H1 (cell line): ENCODE measurements around the gene GATA5. TPM values are rescaled to one million over a fixed set of nuclear protein-coding genes. Genes with fewer than 3 reads are reported as not detected.

Experiments
- CHD1 ChIP-seq: IDR thresholded peaks from 2 replicates; pipeline ENCODE4 v1.6.1; 2012; ENCODE audit warnings: low read depth, low read length, improper control_type of control experiment
- RAD21 ChIP-seq, 2 experiments: IDR thresholded peaks in 1 of 2; conservative IDR thresholded peaks in 1 of 2; 2 replicates each; pipeline ENCODE4 v1.6.1; 2011; ENCODE audit warnings: low read depth in 2 of 2, low read length in 2 of 2, improper control_type of control experiment in 1 of 2, inconsistent platforms in 1 of 2, mild to moderate bottlenecking in 1 of 2, moderate library complexity in 1 of 2
- polyA plus RNA-seq, 7 experiments: library from polyadenylated mRNA; depleted of rRNA in 3 of 7; stranded (reverse) in 5 of 7; unstranded in 2 of 7; fragments of >200 nt in 5 of 7; fragments of 200-250 nt in 2 of 7; gene quantifications; 1 replicate in 5 of 7; 2 replicates in 1 of 7; 4 replicates in 1 of 7; pipeline versions ENCODE4 v1.2.1 to v1.2.3, GENCODE V29; 2011 to 2013; ENCODE audit warnings: missing spikeins in 2 of 7, mixed read lengths in 2 of 7
- total RNA-seq: library from RNA; stranded (reverse); fragmentation: NEBNext Ultra II Directional; extraction: Animal tissue kit (Norgen Biotek cat#: 25700); gene quantifications from 2 replicates; pipeline ENCODE4 v1.2.1, GENCODE V29; 2021

GATA5 gene
- total and polyA plus RNA-seq, 2 of the 8 experiments (the other 6 are each of a cell fraction or from before 2014, with no cell fraction given) = 0.08 to 0.11 TPM

DNA sequence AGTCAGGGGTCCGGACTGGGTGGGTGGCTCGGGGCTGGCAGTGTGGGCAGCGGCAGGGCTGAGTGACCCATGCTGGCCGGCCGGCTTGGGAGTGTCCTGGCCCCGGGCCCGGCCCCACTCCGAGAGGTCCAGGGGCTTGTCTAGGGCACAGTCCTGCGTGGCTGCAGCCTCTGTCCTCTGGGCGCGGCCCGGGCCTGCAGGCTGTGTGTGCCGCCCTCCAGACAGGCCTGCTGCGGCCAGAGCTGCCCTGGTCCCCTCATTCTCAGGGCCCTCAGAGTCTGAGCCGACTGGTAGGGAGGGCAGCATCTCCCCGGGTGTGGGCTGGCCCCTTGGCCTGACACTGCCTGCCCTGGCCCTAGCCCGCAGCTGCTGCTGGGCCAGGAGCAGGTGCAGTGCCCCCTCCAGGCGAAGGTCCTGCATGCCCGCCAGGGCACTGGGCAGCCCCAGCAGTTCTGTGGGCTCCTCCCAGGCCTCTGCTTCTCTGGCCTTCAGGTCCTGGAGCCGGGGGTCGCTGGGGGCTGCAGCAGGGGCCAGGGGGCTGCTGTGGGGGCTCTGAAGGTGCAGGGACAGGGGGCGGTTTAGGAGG, 61.8 kb downstream of the GATA5 start (continued):
- TF ChIP-seq RAD21 (IDR thresholded peaks at IDR 0.05 in 1 of 2, conservative IDR thresholded peaks at IDR 0.05 in 1 of 2; ENCODE audit: low read depth in 2 of 2, low read length in 2 of 2) (peak in 1 of 2 experiments; percentile 47; a peak in 2 of 4 replicates), CHD1 (no peak)
- TF ChIP-seq, all 59 proteins: peak for 3

Other genes with a start within 250 kb of the GATA5 start
- gene OSBPL2, start 237.5 kb downstream of the GATA5 start, total RNA-seq = 42.4 and 42.6 TPM in 2 replicates
- 11.7 and 16.9 TPM in 2 replicates for gene OSBPL2, start 237.5 kb downstream of the GATA5 start, polyA plus RNA-seq (2011; rRNA removed)
- 126 and 138 TPM in 2 replicates for gene ADRM1, start 173.0 kb downstream of the GATA5 start, total RNA-seq
- gene ADRM1, start 173.0 kb downstream of the GATA5 start, polyA plus RNA-seq (2011; rRNA removed) = 214 and 260 TPM in 2 replicates
- 210 and 225 TPM in 2 replicates for gene LAMA5, start 108.7 kb downstream of the GATA5 start, total RNA-seq
- 34.4 and 90.7 TPM in 2 replicates for gene LAMA5, start 108.7 kb downstream of the GATA5 start, polyA plus RNA-seq (2011; rRNA removed)
- gene RPS21, start 88.9 kb downstream of the GATA5 start, total RNA-seq = 1,787 and 1,829 TPM in 2 replicates
- 7,219 and 8,331 TPM in 2 replicates for gene RPS21, start 88.9 kb downstream of the GATA5 start, polyA plus RNA-seq (2011; rRNA removed)
- gene CABLES2, start 68.7 kb downstream of the GATA5 start, total RNA-seq = 8.0 TPM in 2 replicates
- 8.8 and 10.5 TPM in 2 replicates for gene CABLES2, start 68.7 kb downstream of the GATA5 start, polyA plus RNA-seq (2011; rRNA removed)
- 0.43 and 0.59 TPM in 2 replicates for gene RBBP8NL, start 48.5 kb downstream of the GATA5 start, total RNA-seq
- gene RBBP8NL, start 48.5 kb downstream of the GATA5 start, polyA plus RNA-seq (2011; rRNA removed) = 0.48 and 0.88 TPM in 2 replicates
- gene SLCO4A1, start 166.5 kb upstream of the GATA5 start, total RNA-seq = 18.2 and 18.5 TPM in 2 replicates
- 10.5 and 13.3 TPM in 2 replicates for gene SLCO4A1, start 166.5 kb upstream of the GATA5 start, polyA plus RNA-seq (2011; rRNA removed)
- 0.75 and 0.89 TPM in 2 replicates for gene NTSR1, start 232.8 kb upstream of the GATA5 start, total RNA-seq
- gene NTSR1, start 232.8 kb upstream of the GATA5 start, polyA plus RNA-seq (2011; rRNA removed) = 0.53 and 0.97 TPM in 2 replicates